H1 (cell line): ENCODE data around the gene CREB3L4. TPM values are rescaled to one million over a fixed set of nuclear protein-coding genes. Genes with fewer than 3 reads are reported as not detected.

Experiments used
- BCL11A ChIP-seq, 2 experiments: IDR thresholded peaks; one replicate each; pipeline ENCODE4 v1.6.1; 2011; ENCODE audit warnings: low read depth in 2 of 2, low read length in 2 of 2, mild to moderate bottlenecking in 2 of 2
- RFX5 ChIP-seq: IDR thresholded peaks from 2 replicates; pipeline ENCODE4 v1.6.1; 2011; ENCODE audit warnings: low read depth, low read length, improper control_type of control experiment, borderline replicate concordance
- polyA plus RNA-seq, 7 experiments: library from polyadenylated mRNA; depleted of rRNA in 3 of 7; stranded (reverse) in 5 of 7; unstranded in 2 of 7; fragments of >200 nt in 5 of 7; fragments of 200-250 nt in 2 of 7; gene quantifications; 1 replicate in 5 of 7; 2 replicates in 1 of 7; 4 replicates in 1 of 7; pipeline versions ENCODE4 v1.2.1 to v1.2.3, GENCODE V29; 2011 to 2013; ENCODE audit warnings: missing spikeins in 2 of 7, mixed read lengths in 2 of 7
- total RNA-seq: library from RNA; stranded (reverse); fragmentation: NEBNext Ultra II Directional; extraction: Animal tissue kit (Norgen Biotek cat#: 25700); gene quantifications from 2 replicates; pipeline ENCODE4 v1.2.1, GENCODE V29; 2021

CREB3L4 gene
- total and polyA plus RNA-seq, 2 of the 8 experiments (the other 6 are each of a cell fraction or from before 2014, with no cell fraction given) = 34.4 to 54.0 TPM

- TF ChIP-seq RFX5 (no peak), BCL11A (IDR thresholded peaks at IDR 0.05; ENCODE audit: low read depth in 2 of 2, low read length in 2 of 2) (no peak)
These were observed 24.7 kb upstream of the CREB3L4 start (continued) for GRCh38 chr1:153942766-153943549.
